Neuronal stem cell (in vitro differentiated cells): Measurements from ENCODE around the gene NOL4L.

Source experiments
- DNase-seq: peaks from one replicate; pipeline ENCODE4 v3.0.0-alpha.2; 2013; ENCODE audit warnings: low spot score
- H2AFZ ChIP-seq: one replicate; pipeline ENCODE4 v1.6.1; 2013; ENCODE audit warnings: mild to moderate bottlenecking, low read length, inconsistent platforms
- H2AK5ac ChIP-seq: 2 replicates; pipeline ENCODE4 v1.6.1; 2013; ENCODE audit warnings: low read depth, mild to moderate bottlenecking, inconsistent platforms, low read length, moderate library complexity, mixed read lengths
- H2BK120ac ChIP-seq: 2 replicates; pipeline ENCODE4 v1.6.1; 2013; ENCODE audit warnings: low read depth, mild to moderate bottlenecking, inconsistent platforms, low read length, moderate library complexity, mixed read lengths
- H2BK12ac ChIP-seq: one replicate; pipeline ENCODE4 v1.6.1; 2013; ENCODE audit warnings: low read length, inconsistent platforms
- H2BK15ac ChIP-seq: 2 replicates; pipeline ENCODE4 v1.6.1; 2013; ENCODE audit warnings: mild to moderate bottlenecking, low read length, inconsistent platforms, mixed read lengths
- H2BK5ac ChIP-seq: one replicate; pipeline ENCODE4 v1.6.1; 2013; ENCODE audit warnings: inconsistent platforms, mild to moderate bottlenecking, low read length, moderate library complexity
- H3K14ac ChIP-seq: one replicate; pipeline ENCODE4 v1.6.1; 2013; ENCODE audit warnings: low read length, inconsistent platforms
- H3K18ac ChIP-seq: 2 replicates; pipeline ENCODE4 v1.6.1; 2013; ENCODE audit warnings: low read length, inconsistent platforms
- H3K23ac ChIP-seq: 2 replicates; pipeline ENCODE4 v1.6.1; 2013; ENCODE audit warnings: low read depth, mild to moderate bottlenecking, mixed read lengths, low read length, inconsistent platforms; ENCODE audit not compliant: poor library complexity
- H3K27ac ChIP-seq: replicated peaks from 3 replicates; pipeline ENCODE4 v1.5.1; 2013; ENCODE audit warnings: low read length, inconsistent platforms
- H3K27me3 ChIP-seq, 3 experiments: 2 replicates each; pipeline ENCODE4 v1.6.1; 2013; ENCODE audit warnings: low read length in 3 of 3, mild to moderate bottlenecking in 2 of 3, inconsistent platforms in 1 of 3, low read depth in 1 of 3, mixed read lengths in 1 of 3, moderate library complexity in 1 of 3; ENCODE audit not compliant: control insufficient read depth in 3 of 3, insufficient read depth in 3 of 3
- H3K36me3 ChIP-seq, 2 donors: replicated peaks in 1 of 2; 2 replicates each; pipeline ENCODE4 v1.6.1; 2013; ENCODE audit warnings: low read length in 2 of 2; ENCODE audit not compliant: control insufficient read depth in 2 of 2, insufficient read depth in 2 of 2
- H3K4ac ChIP-seq: 2 replicates; pipeline ENCODE4 v1.6.1; 2013; ENCODE audit warnings: inconsistent platforms, mild to moderate bottlenecking, low read length, moderate library complexity
- H3K4me1 ChIP-seq, 2 donors: 1 replicate in 1 of 2; 2 replicates in 1 of 2; pipeline ENCODE4 v1.6.1; 2013; ENCODE audit warnings: low read length in 2 of 2, low read depth in 1 of 2; ENCODE audit not compliant: control insufficient read depth in 2 of 2, insufficient read depth in 1 of 2
- H3K4me2 ChIP-seq: one replicate; pipeline ENCODE4 v1.6.1; 2013; ENCODE audit warnings: mild to moderate bottlenecking, low read length, inconsistent platforms; ENCODE audit not compliant: insufficient read depth, poor library complexity, severe bottlenecking
- H3K4me3 ChIP-seq, 2 donors: 2 replicates each; pipeline ENCODE4 v1.5.1; 2013; ENCODE audit warnings: low read length in 2 of 2, mild to moderate bottlenecking in 2 of 2, inconsistent platforms in 1 of 2, moderate library complexity in 1 of 2
- H3K79me1 ChIP-seq: one replicate; pipeline ENCODE4 v1.6.1; 2013; ENCODE audit warnings: low read depth, mild to moderate bottlenecking, inconsistent platforms, low read length, moderate library complexity
- H3K9ac ChIP-seq: one replicate; pipeline ENCODE4 v1.6.1; 2013; ENCODE audit warnings: mild to moderate bottlenecking, low read depth, low read length, inconsistent platforms; ENCODE audit not compliant: poor library complexity
- H3K9me3 ChIP-seq, 2 donors: replicated peaks in 1 of 2; 2 replicates each; pipeline versions ENCODE3 to v1.6.1; 2013; ENCODE audit warnings: low read length in 2 of 2, mild to moderate bottlenecking in 2 of 2, inconsistent platforms in 1 of 2, low read depth in 1 of 2, mixed read lengths in 1 of 2, moderate library complexity in 1 of 2; ENCODE audit not compliant: control insufficient read depth in 2 of 2, insufficient read depth in 1 of 2
- H4K8ac ChIP-seq: one replicate; pipeline ENCODE4 v1.6.1; 2013; ENCODE audit warnings: low read depth, mild to moderate bottlenecking, inconsistent platforms, low read length, moderate library complexity
- H4K91ac ChIP-seq: one replicate; pipeline ENCODE4 v1.6.1; 2013; ENCODE audit warnings: low read length, low read depth, mild to moderate bottlenecking, inconsistent platforms; ENCODE audit not compliant: poor library complexity
- WGBS, 2 donors: extraction: QIAGEN DNeasy Blood & Tissue Kit; methylation state at CpG; one replicate each; pipeline ENCODE4 v1.1.7; 2013; ENCODE audit warnings: missing lambda C conversion rate in 2 of 2, mixed read lengths in 1 of 2; ENCODE audit not compliant: insufficient read length in 2 of 2, insufficient replicate concordance in 1 of 2; ENCODE audit errors: extremely low coverage in 2 of 2; 5-methylcytosine and 5-hydroxymethylcytosine counted together

NOL4L gene

DNA sequence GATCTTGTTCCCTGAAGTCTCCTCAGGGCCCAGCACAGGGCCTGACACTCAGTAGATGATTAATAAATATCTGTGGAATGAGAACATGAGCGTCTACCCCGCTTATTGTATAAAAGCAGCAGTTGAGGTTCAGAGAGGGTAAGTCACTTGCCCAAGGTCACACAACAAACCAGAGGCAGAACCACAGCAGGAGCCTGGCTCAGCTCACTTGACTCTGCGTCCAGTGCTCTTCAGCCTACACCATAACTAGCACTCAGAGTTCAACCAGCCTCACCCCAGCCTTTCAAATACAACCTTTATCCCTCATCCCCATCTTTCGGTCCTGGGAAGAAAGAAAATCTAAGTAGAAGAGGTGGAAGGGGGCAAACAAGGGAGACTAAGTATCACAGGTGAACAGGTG, 24.9 kb upstream of the NOL4L start:
- no peak overlapping the region for H3K23ac ChIP-seq
- no peaks in the 10 kb centered on the region for H3K79me1 ChIP-seq
- H2AK5ac ChIP-seq = no peak overlapping the region
- no peak overlapping the region for H4K91ac ChIP-seq
- no peak for DNase-seq
- no peak overlapping the region for H2BK5ac ChIP-seq
- no peaks in the 10 kb centered on the region for H3K36me3 ChIP-seq
- H2BK15ac ChIP-seq = no peak overlapping the region
- H2AFZ ChIP-seq = no peak overlapping the region
- no peak overlapping the region for H3K18ac ChIP-seq
- H3K9ac ChIP-seq = no peak overlapping the region
- no peak overlapping the region for H4K8ac ChIP-seq
- H3K4me2 ChIP-seq = no peak overlapping the region
- H3K14ac ChIP-seq = no peak overlapping the region
- H3K27me3 ChIP-seq = peaks cover 0 to 52% (median 0%) of the 10 kb centered on the region in 3 experiments
- H3K4me3 ChIP-seq = no peak overlapping the region
- H2BK120ac ChIP-seq = no peak overlapping the region
- no CpG with 5 or more reads among the region's 4 CpGs for WGBS, 2 donors
- peaks cover 10 to 26% of the 10 kb centered on the region in 2 donors for H3K4me1 ChIP-seq
- H3K9me3 ChIP-seq = no peaks in the 10 kb centered on the region
- no peak overlapping the region for H2BK12ac ChIP-seq
- H3K4ac ChIP-seq = no peak overlapping the region
- H3K27ac ChIP-seq = no peak overlapping the region

- peak overlapping the region; percentile 7 for H3K9ac ChIP-seq
- DNase-seq = no peak
- H3K4me1 ChIP-seq = peaks cover 12 to 28% of the 10 kb centered on the region in 2 donors
- no peaks in the 10 kb centered on the region for H3K36me3 ChIP-seq
- H2BK5ac ChIP-seq = no peak overlapping the region
- H3K23ac ChIP-seq = no peak overlapping the region
- H3K9me3 ChIP-seq = no peaks in the 10 kb centered on the region
- peak overlapping the region; percentile 87 for H3K14ac ChIP-seq
- H2BK120ac ChIP-seq = no peak overlapping the region
- no peak overlapping the region for H3K4me2 ChIP-seq
- H4K91ac ChIP-seq = no peak overlapping the region
- no peak overlapping the region for H2AFZ ChIP-seq
- peak overlapping the region; percentile 86 for H3K18ac ChIP-seq
- WGBS, 2 donors = no CpG with 5 or more reads among the region's 14 CpGs
- no peak overlapping the region for H2BK12ac ChIP-seq
- no peak overlapping the region for H4K8ac ChIP-seq
- H2BK15ac ChIP-seq = peak overlapping the region; percentile 14
- peaks cover 0 to 56% (median 0%) of the 10 kb centered on the region in 3 experiments for H3K27me3 ChIP-seq
- H2AK5ac ChIP-seq = no peak overlapping the region
- H3K4me3 ChIP-seq = no peak overlapping the region
- H3K79me1 ChIP-seq = no peaks in the 10 kb centered on the region
- no peak overlapping the region for H3K27ac ChIP-seq
- H3K4ac ChIP-seq = no peak overlapping the region
Measured at GRCh38 chr20:32609111-32609773, 24.1 kb upstream of the NOL4L start.

GRCh38 chr20:32608664-32609015, 23.5 kb upstream of the NOL4L start:
- no peak overlapping the region for H2AK5ac ChIP-seq
- no peak overlapping the region for H4K8ac ChIP-seq
- no peak overlapping the region for H3K23ac ChIP-seq
- no peak overlapping the region for H3K14ac ChIP-seq
- no peak overlapping the region for H2BK12ac ChIP-seq
- no peak overlapping the region for H3K4me3 ChIP-seq
- H3K9ac ChIP-seq = no peak overlapping the region
- H3K27ac ChIP-seq = no peak overlapping the region
- no peaks in the 10 kb centered on the region for H3K36me3 ChIP-seq
- H2AFZ ChIP-seq = no peak overlapping the region
- H3K18ac ChIP-seq = no peak overlapping the region
- no peak overlapping the region for H4K91ac ChIP-seq
- DNase-seq = no peak
- H2BK120ac ChIP-seq = no peak overlapping the region
- peaks cover 12 to 28% of the 10 kb centered on the region in 2 donors for H3K4me1 ChIP-seq
- H3K9me3 ChIP-seq = no peaks in the 10 kb centered on the region
- no CpG with 5 or more reads among the region's 5 CpGs for WGBS, 2 donors
- no peak overlapping the region for H2BK5ac ChIP-seq
- H3K4ac ChIP-seq = no peak overlapping the region
- H2BK15ac ChIP-seq = no peak overlapping the region
- no peak overlapping the region for H3K4me2 ChIP-seq
- no peaks in the 10 kb centered on the region for H3K79me1 ChIP-seq
- H3K27me3 ChIP-seq = peaks cover 0 to 61% (median 0%) of the 10 kb centered on the region in 3 experiments

- Histone ChIP-seq H3K36me3 (no peaks in the 10 kb centered on the region), H3K23ac (no peak overlapping the region), H2BK15ac (no peak overlapping the region), H2AK5ac (peak overlapping the region; percentile 36), H3K4me3 (no peak overlapping the region), H3K9me3 (no peaks in the 10 kb centered on the region), H2BK120ac (peak overlapping the region; percentile 63), H3K27me3 (peaks cover 0 to 61% (median 0%) of the 10 kb centered on the region in 3 experiments), H4K91ac (no peak overlapping the region), H2AFZ (no peak overlapping the region), H3K79me1 (no peaks in the 10 kb centered on the region), H3K4me1 (peaks cover 12 to 28% of the 10 kb centered on the region in 2 donors), H3K18ac (peak overlapping the region; percentile 51), H3K4me2 (no peak overlapping the region), H3K9ac (peak overlapping the region; percentile 17), H3K27ac (no peak overlapping the region), H4K8ac (no peak overlapping the region), H3K4ac (no peak overlapping the region), H3K14ac (no peak overlapping the region), H2BK5ac (no peak overlapping the region), H2BK12ac (no peak overlapping the region)
- no peak for DNase-seq
- no CpG with 5 or more reads among the region's 22 CpGs for WGBS, 2 donors
Measured at GRCh38 chr20:32607727-32608663, 22.9 kb upstream of the NOL4L start.
